RKO (cell line): ENCODE results near the gene GTF3C1.
A peak's percentile ranks its signal among the peaks of the same experiment; 100 is the strongest.

Experiments used
- DNase-seq: peaks from one replicate; pipeline ENCODE4 v3.0.0-alpha.2; 2016; ENCODE audit warnings: low spot score

Gene GTF3C1

DNA sequence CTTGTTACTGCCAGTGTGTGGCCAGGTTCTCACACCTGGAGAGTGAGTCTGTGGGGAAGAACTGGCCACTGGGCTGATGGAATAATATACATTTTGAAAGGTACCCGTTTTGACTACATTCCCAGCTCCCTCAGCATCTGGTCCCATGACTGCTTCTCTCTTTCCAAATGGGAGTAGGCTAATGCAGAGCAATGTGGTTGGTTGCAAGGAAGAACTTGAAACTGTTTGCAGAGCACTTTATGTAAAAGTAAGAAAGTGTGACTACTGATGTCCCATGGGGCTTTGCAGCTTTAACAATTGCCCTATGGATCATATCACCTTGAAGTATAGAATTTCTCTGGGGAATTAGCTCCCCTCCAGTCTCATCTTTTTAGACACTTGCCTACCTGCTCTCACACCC lies 9.2 kb upstream of the GTF3C1 start:
- no peak for DNase-seq

DNA sequence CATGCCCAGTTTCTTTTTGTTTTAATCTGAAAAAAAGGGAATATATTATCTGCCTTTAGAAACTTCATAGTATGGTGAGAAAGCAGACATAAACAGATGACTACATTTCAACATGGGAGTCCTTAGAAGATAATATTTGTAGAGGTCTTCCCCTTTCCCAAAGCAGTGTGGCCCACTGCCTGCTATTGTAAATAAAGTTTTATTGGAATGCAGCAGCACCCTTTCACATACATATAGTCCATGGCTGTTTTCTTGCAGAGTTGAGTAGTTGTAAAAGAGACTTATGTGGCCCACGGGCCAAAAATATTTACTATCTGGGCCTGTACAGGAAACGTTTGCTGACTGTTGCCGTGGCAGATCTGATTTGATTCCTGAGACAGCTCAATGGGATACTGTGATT lies 8.7 kb upstream of the GTF3C1 start:
- DNase-seq: no peak

DNA sequence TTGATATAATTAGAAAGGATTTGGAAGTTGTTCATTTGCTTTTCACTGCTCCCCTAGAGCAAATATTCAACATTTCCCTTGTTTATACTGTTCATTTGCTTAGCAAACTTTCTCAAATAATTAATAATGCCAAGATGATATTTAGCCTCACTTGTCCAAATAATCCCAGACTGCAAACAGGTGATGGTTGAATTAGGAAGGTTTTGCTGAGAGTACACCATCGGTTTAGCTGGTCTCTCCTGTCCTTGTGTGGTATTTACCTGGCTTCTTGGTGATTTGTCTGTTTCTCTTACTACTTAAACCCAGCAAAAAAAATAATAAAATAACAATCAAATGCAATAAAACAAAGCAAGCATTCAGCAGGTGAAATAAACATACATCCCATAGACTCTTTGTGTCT lies 6.8 kb upstream of the GTF3C1 start:
- DNase-seq: no peak

DNA sequence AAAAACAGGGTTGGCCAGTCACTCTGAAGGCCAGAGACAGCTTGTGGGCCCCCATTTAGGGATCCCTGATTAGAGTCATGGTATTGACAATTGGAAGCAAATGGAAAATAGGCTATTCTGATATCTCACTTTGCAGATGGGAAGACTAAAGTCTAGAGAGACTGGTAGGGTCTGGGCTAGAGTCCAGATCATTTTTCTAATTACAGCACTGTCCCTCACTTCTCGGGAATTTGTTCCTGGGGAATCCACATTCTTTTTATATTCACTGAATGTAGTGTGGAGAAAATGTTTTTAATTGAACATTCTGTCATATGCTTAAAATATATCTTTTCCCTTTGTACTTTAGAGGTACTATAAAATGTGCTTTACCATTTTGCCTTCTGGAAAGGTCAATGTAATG lies 1.3 kb upstream of the GTF3C1 start:
- no peak for DNase-seq

DNA sequence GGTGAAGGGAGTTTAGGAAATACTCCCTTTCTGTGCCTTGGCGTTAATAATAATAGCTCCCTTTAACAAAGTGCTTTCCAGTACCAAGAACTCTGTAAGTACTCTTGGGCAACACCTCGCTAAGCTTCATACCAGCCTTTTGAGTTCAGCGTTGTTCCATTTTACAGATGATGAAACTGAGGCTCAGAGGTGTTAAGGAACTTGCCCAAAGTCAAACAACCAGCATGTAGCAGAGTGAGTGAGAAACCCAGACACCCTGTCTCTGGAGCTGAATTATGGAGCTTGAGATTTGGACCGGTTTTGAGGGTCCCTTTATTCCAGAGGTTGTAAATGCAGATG lies 838 bp upstream of the GTF3C1 start:
- no peak for DNase-seq

DNA sequence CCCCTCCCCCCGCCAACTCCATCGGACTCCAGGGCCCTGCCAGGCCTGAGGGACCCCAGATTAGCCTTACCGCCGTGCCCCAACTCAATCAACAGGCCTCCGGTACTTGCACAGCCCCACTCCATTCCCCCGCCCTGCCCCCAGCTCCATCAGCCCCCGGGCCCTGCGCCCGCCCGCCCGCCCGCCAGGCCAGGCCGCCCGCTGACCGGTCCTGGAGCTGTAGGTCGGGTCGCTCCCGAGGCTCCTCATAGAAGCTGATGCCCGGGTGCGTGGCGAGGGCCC lies 308 bp downstream of the GTF3C1 start:
- no peak for DNase-seq

DNA sequence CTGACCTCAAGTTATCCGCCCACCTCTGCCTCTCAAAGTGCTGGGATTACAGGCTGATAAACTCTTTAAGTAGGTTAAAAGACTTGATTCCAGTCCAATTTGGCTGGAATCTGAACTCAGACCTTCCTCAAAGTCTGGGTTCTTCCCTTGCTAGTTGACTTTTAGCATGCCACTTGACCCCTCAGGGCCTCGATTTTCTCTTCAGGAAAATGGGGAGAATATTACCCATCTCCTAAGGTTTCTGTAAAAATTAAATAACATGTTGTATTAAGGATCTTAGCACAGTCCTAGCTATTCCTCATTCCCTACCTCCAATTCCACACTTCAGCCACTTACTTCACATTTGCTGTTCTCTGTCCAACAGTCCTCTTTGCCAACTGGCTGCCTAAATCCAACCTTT lies 1.9 kb downstream of the GTF3C1 start:
- no peak for DNase-seq

DNA sequence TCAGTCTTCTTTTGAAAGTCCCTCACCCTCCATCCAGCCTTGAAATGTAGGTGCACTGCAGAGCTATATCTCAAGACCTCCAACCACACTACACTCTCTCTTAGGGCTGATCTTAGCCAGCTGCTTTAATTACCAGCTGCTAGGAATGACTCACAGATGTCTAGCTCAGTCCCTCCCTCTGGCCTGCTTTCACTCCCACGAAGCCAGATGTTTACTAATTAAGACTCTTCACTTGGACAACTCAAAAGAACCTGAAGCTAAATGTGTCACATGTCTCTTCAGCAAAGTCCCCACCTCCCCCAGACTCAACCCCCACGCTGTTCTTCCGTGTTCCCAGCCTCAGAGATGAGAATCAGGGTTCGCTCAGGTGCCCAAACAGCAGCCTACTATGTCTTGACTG lies 2.6 kb downstream of the GTF3C1 start:
- DNase-seq: peak; percentile 69

DNA sequence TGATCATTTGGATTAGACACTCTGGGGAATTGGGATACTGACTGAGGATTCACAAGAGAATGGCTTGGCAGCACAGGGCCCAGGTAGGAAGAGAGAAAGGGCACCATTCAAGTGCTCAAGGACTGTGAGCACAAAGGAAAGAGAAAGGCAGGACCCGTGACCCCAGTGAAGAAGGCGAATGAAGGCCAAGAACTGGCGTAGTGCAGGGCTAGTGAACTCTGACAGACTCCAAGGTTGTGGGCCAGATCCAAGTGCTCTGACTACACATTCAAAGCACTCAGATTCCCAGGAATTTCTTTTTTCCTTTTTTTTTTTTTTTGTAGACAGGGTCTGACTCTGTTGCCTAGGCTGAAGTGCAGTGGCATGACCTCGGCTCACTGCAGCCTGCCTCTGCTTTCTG lies 5.0 kb downstream of the GTF3C1 start:
- no peak for DNase-seq

DNA sequence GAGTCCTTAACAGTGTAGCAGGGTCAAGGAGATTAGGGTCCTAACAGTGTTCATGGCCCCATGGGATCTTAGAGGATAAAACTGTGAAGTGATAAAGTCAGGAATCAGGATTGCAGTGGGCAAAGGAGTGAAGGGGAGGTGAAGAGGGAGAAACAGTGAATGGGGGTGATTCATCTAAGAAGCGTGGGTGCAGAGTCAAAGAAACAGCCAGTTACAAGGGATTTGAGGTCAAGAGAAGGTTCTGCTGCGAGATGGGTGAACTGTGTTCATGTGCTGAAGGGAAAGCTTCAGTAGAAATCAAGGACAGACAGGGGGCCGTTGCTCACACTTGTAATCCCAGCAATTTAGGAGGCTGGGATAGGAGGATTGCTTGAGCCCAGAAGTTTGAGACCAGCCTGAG lies 5.9 kb downstream of the GTF3C1 start:
- no peak for DNase-seq

DNA sequence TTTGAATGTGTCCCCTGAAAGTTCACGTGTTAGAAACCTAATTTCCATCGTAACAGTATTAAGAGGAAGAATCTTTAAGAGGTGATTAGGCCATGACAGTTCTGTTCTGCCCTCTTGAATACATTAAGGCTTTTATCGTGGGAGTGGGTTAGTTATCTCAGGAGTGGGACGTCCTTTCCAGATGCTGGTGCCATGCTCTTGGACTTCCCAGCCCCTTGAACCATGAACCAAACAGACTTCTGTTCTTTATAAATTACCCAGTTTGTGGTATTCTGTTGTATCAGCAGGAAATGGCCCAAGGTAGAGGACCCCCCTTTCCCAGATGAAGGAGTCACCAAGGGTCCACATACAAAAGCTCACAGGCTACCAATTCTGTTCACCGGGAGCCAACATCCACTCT lies 10.1 kb downstream of the GTF3C1 start:
- no peak for DNase-seq

DNA sequence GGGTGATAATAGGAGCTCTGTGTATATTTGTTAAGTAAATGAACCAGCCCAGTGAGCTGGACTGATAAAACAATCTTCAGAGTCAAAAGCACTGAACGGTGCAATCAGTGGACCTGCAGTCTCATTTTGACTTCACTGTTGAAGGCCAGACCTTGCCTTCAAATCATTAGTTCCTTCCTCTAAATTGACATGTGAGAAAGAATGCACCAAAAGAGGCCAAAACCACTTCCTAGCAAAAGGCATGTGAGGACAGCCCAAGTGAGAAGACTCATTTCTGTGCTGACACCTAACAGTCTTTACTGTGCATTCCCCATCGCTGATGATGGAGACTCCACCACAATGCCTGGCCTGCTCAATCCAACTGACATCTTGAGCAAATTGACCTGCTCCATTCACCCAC lies 10.6 kb downstream of the GTF3C1 start:
- DNase-seq: no peak

DNA sequence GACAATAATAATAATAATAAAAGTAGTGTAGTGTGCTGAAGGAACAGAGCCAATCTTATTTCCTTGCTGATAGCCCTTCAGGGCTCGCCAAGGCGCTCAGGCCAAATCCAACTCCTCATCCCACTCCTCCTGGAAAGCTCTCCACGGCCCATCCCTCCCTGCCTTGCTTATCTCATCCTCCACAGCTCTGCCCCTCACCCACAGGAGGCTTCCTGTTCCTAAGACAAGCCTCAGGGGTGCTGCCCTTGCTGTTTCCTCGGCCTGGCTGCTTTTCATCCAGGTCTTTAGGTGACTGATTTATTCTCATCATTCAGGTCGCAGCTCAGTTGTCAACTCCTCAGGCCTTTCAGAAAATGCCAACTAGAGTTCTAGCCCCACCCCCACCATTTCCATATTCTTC lies 11.2 kb downstream of the GTF3C1 start:
- no peak for DNase-seq

DNA sequence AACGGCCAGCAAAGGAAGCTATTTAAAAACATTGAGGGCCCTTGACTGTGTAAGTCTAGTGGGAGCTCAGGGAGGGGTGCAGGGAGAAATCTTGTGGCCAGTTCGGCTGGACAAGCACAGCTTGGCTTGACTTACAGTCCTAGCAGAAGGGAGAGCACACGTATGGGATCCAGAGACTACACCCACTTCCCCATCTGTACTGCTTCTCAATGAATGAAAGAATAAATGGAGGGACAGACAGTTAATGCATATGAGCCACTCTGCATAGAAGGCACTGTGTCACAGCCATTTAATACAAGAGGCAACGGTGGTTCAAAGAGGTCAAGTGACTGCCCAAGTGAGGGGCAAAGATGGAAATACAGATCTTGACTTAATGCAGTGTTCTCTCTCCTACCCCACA lies 15.5 kb downstream of the GTF3C1 start:
- no peak for DNase-seq

DNA sequence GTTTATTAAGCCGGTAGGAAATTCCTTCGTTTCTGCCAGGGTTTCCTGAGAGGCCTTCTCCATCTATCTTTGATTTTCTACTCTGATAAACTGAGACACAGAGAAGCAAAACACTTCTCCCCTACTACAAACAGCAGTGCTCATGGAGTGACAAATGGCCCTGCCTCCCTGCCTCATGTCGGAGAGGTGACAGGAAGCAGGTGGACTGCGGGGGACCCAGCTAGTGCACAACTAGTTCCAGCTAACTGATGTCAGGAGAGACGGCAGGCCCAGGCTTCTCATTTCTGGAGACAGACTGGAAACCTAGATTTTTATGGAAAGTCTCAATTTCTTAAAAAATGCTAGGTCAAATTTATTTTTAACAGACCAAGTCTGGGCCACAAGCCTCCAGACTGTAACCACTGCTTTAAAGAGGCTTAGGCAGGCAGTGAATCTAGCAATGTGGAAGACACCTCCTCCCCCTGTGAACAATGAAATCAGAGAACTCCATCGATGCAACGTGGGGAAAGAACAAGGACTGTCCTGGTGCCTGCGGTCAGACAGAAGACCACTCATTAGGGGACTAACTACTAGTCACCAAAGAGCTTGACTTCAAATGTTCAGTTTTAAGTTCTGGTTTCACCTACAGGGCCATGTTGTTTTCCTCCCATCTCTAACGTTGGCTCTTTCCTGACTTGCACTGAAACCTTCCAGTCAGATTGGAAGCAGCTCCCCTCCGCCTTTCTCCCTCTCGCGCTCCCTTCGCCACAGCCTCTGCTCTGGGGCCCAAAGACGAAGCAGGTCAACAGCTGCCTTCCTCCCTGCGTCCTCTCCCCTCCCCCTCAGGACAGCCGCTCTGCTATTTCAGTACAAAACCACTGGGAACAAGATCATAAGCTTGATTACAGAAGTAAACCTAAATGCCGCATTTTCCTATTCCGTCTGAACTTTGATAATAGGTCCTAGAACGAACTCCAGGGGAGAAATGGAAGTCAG lies 17.6 kb downstream of the GTF3C1 start:
- DNase-seq: no peak

DNA sequence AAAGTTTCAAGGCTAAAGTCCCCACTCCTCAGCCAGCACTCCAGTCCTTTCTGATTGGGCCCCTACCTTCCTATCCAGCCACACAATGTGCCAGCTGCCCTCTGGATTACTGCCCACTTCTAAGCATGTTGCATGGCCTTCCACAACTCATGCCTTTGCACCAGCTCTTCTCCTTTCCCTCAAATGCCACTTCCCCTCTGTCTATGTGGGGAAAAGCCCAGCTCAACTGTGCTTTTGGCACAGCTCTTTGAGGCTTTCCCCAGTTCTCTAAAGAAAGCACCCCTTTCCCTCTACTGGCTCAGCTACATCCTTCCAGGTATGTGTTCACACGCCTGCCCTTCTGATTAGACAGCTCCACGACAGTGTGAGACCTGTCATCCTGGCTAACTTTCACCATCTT lies 18.5 kb downstream of the GTF3C1 start:
- DNase-seq: no peak

DNA sequence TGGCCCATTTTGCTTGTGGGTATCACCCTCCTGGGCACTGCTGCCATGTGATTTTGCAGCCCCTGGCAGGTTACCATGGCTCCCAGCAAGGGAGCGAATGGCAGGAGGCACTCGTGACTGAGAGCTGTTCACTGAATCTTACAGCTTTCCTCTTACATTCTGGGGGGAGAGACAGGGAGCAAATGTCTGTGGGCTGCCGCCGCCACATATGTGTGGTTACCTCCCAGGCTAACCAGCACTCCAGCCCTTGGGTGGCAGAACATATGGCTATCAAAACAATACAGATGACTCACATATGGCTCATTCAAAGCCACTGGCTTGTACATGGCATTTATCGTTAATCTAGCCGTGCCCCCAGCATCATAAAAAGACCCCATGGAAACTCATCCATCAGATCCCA lies 19.8 kb downstream of the GTF3C1 start:
- DNase-seq: no peak

DNA sequence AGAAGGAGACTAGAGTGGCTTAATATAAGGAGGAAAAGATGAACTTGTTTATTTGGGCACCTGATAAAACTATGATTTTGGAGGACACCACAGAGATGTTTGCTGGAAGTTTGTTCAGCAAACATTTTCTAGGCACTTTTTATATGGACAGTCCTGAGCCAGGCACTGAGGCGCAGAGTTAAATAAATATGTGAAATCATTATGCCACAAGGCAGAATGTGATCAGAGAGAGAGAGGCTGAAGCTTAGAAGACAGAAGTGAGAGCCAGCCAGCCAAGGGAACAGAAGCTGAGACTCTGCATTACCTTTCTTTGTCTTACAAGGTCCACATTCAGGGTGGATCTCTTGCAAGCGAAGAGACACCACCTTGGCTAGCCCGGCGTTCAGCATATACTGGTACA lies 21.4 kb downstream of the GTF3C1 start:
- DNase-seq: no peak

DNA sequence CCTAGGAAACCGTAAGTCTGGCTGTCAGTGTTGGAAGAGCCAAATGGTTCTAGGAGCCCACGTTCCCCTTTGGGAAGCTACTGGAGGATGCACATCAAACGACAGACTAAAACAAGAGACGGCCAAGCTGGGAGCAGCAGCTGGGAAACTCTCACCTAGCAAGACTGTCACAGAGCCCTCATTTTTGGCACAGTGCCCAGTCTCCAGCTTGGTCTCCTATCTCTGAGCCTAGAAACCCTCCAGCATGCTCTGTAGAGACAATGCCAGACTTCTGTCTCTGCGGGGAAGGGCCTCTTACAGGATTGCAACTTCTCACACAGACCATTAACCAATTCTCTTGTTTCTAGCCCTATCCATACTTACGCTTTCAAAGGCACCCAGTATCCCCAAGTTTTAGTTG lies 23.5 kb downstream of the GTF3C1 start:
- no peak for DNase-seq

DNA sequence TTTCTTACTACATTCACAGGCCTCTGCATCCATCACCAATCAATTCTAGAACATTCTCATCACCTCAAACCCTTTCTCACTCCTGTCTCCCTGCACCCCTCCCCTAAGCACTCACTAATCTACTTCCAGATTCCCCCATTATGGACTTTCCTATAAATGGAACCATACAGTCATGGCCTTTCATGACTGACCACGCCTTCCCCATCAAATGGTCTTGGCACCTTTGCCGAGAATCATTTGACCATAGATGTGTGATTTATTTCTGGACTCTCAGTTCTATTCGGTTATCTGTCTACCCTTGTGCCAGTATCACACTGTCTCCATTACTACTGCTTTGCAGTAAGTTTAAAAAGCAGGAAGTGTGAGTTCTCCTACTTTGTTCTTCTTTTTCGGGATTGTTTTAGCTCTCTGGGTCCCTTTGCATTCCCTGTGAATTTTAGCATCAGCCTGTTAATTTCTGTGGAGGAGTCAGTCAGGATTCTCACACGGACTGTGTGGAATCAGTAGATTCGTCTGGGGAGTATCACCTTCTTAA lies 27.5 kb downstream of the GTF3C1 start:
- DNase-seq: no peak

DNA sequence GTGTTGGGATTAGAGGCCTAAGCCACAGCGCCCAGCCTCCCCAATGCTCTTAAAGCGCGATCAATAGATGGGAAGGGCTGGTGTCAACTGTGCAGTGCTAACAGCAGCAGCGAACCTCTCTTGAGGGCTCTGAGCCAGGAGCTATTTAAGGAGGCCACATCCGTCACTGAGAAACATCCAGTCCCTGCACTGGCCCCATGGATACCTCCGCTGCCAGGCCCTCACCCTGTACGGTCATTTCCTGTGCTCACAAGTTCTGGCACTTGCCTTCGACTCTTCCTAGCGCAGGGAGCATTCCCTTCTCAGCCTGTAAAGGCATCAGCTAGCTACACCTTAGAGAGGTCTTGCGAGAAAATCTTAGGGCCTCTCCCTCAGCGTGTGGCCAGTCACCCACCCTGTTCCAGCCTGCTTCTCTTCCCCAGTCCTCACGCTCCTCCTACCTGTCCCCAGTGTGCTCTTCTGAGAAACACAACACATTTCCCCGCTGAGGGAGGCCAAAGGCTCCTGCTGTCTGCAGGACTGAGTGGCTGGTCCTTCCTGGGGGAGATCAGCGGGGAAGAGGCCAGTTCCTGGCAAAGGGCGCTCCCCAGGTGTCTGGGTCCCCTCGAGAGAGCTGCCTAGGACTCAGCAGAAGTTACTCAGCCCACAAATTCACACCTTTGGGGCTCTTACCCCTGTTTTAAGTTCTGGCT lies 28.6 kb downstream of the GTF3C1 start:
- DNase-seq: no peak

DNA sequence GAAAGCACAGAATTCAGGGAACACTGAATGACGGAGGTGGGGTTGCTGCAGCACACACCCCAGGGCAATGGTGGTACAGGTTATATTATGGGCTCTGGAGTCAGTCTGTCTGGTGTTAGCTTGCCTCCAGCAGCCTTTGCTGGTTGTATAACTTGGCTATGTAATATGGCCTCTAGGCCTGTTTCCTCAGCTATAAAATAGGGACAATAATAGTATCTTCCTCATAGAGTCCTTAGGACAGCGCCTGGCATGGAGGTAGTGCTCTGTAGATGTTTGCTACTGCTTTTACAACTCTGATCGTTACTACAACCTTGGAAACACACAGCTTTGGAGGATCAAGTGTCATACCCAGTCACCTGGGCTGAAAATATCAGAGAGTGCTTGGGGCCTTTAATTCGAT lies 31.5 kb downstream of the GTF3C1 start:
- DNase-seq: no peak

DNA sequence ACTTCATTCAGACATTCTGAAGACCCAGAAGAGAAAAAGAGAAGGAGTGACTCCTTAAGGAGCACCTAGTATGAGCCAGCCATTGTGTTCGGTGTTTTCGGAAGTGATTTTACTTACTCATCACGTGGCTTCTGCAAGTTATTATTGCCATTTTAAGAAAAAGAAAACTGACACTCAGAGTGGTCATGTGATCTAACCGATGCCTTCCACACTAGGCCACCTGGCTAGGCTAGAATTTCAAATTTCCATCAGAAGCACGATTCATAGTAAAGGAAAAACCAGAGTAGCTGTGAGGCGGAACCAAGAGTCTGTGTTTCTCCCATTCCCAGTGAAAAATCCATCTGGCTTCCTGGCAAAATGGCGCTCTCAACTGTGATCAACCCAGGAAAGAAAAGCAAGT lies 32.0 kb downstream of the GTF3C1 start:
- DNase-seq: no peak

DNA sequence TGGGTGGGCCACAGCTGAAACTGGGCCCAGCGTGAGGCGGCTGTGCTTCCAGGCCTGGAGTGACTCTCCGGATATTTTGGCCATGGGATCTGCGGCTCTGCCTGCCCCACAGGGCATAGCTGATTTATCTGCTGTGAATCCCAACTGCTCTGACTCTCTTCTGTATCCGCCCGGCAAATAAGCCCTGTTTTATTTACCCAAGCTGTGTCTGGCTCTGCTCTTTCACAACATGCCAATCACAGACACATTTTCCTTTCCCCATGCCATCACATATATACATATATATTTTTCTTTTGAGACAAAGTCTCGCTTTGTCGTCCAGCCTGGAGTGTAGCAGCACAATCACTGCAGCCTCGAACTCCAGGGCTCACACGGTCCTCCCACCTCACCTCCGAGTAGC lies 33.3 kb downstream of the GTF3C1 start:
- DNase-seq: no peak
